Measurements from ENCODE around the gene OR2T10. TPM values are rescaled to one million over a fixed set of nuclear protein-coding genes. Genes with fewer than 3 reads are reported as not detected.

Gene OR2T10
- total RNA-seq, 4 donors from 2014 or later = not detected

DNA sequence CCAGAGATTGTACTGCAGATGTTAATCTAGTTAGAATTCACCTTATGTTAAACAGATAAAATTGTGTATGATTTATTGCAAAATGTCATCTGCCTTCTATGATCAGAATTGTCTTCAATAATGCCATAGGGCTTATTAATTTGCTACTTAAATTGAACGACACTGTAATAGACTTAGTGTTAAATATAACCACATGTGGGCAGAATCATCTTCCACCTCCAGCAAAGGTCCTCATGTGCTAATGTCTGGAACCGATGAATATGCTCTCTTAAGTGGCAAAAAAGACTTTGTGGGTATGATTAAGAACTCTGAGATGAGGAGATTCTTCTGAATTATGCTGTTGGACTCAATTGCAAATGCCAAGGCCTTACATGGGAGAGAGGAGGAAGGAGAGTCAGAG, 33.1 kb upstream of the OR2T10 start:
- no peak overlapping the region for H3K27ac ChIP-seq
- H3K4me1 ChIP-seq = no peaks in the 10 kb centered on the region
- TF ChIP-seq, protein P1, sequence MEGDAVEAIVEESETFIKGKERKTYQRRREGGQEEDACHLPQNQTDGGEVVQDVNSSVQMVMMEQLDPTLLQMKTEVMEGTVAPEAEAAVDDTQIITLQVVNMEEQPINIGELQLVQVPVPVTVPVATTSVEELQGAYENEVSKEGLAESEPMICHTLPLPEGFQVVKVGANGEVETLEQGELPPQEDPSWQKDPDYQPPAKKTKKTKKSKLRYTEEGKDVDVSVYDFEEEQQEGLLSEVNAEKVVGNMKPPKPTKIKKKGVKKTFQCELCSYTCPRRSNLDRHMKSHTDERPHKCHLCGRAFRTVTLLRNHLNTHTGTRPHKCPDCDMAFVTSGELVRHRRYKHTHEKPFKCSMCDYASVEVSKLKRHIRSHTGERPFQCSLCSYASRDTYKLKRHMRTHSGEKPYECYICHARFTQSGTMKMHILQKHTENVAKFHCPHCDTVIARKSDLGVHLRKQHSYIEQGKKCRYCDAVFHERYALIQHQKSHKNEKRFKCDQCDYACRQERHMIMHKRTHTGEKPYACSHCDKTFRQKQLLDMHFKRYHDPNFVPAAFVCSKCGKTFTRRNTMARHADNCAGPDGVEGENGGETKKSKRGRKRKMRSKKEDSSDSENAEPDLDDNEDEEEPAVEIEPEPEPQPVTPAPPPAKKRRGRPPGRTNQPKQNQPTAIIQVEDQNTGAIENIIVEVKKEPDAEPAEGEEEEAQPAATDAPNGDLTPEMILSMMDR (IDR thresholded peaks at IDR 0.05) = no peak
- TF ChIP-seq POLR2A (IDR thresholded peaks at IDR 0.05) = no peak

DNA sequence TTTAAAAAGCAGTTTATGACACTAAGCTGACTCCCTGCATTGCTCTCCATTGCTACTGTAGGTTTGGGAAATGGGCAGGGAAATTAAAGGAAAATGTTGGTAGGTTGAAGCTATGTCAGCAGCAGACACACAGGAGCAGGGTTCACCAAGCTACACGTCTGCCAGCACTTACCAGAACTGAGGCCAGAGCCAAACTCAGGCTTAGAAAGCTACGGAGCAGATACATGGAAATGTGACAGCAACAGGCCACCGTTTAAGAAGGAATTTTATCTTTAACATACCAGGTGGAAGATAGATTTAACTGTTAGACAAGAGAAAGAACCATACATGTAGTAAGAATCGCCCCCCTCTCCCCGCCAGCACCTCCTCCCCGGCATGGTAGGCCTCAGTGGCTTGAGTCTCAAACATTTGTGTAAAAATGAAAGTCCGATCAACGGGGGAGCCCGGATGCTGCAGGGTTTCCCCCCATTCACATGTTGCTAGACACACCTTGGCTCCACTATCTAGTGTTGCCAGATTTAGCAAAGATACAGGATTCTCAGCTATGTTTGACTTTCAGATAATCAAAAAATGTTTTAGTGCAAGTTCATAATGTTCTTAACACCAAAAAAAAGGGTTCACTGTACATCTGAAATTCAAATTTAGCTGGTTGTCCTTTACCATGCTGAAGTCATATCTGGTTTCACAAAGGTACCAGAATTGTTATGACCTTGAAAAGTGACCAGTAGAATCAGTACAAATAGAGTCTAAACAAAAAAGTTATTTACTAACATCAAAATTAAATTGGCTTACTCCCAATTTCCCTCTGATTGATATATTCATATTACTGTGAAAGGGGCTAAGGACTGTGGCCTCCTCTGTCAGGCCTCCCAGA, 30.7 kb upstream of the OR2T10 start:
- Histone ChIP-seq H3K4me1 (no peaks in the 10 kb centered on the region), H3K9me3 (no peaks in the 10 kb centered on the region), H3K4me3 (no peak overlapping the region), H3K36me3 (no peaks in the 10 kb centered on the region), H3K27ac (no peak overlapping the region), H3K27me3 (no peaks in the 10 kb centered on the region)
- TF ChIP-seq, protein P1 (IDR thresholded peaks at IDR 0.05) = no peak
- TF ChIP-seq POLR2A (IDR thresholded peaks at IDR 0.05) = no peak
- no peak for DNase-seq

More for the DNA sequence above, 33.1 kb upstream of the OR2T10 start:
- no peaks in the 10 kb centered on the region for H3K9me3 ChIP-seq
- no peak for DNase-seq
- H3K36me3 ChIP-seq = no peaks in the 10 kb centered on the region
- no peaks in the 10 kb centered on the region for H3K27me3 ChIP-seq
- H3K4me3 ChIP-seq = no peak overlapping the region

DNA sequence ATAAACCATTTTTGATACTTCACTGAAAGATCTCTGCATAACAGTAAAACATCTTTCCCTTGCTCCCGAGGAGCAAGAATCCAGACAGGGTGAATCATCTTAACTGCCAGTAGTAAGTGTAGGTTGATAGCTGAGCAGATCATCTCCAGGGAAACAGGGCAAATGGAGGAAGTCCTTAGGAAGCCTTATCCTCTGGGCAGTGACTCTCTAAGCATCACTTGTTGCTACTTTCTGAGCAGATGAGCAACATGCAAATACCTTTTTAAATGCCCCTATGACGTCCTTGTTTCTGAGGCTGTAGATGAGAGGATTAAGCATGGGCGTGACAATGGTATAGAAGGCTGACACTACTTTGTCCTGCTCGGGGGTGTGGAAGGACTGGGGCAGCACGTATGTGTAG, 28.5 kb upstream of the OR2T10 start:
- H3K36me3 ChIP-seq = no peaks in the 10 kb centered on the region
- DNase-seq = no peak
- no peaks in the 10 kb centered on the region for H3K4me1 ChIP-seq
- TF ChIP-seq, protein P1 (IDR thresholded peaks at IDR 0.05) = no peak
- TF ChIP-seq POLR2A (IDR thresholded peaks at IDR 0.05) = no peak
- no peaks in the 10 kb centered on the region for H3K9me3 ChIP-seq
- no peaks in the 10 kb centered on the region for H3K27me3 ChIP-seq
- no peak overlapping the region for H3K4me3 ChIP-seq
- no peak overlapping the region for H3K27ac ChIP-seq

DNA sequence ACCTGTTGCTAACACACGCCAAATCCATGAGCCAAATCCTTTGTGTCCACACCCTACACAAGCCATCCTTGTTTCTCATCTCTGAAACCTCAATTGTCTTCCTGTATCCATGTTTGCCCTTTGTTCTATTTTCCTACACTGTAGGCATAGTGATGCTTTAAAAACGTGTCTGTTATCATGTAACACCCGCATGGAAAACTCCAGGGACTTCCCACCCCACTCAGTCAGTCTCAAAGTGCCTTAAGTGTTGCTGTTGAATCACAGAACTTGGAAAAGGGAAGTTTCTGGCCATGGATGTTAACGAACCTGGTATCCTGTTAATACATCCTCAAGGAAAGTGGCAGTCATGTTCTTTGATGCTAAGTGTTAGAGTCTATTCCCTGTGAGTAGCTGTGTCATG, 27.7 kb upstream of the OR2T10 start:
- Histone ChIP-seq H3K4me1 (no peaks in the 10 kb centered on the region), H3K27ac (no peak overlapping the region), H3K27me3 (no peaks in the 10 kb centered on the region), H3K9me3 (no peaks in the 10 kb centered on the region), H3K36me3 (no peaks in the 10 kb centered on the region), H3K4me3 (no peak overlapping the region)
- TF ChIP-seq, protein P1 (IDR thresholded peaks at IDR 0.05) = no peak
- no peak for TF ChIP-seq POLR2A (IDR thresholded peaks at IDR 0.05)
- DNase-seq = no peak

DNA sequence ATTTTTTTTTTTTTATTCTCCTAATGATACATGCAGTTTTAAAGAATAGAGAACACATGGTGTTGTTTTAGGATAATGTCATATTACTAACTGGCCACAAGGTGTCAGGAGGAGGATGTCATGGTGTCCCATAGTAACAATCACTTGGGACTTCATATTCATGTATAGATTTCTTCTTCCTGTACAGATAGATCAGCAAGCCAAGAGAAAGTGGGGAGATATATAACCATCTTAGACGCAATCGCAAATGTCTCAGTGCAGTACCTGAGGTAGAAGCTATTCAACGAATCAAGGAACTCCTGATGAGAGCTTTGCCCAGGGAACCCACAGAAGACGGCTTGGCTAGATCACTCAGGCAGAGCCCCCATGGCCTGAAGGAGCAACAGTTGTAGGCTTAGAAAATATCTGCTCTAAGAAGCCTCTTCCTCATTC, 25.1 kb upstream of the OR2T10 start:
- Histone ChIP-seq H3K27me3 (no peaks in the 10 kb centered on the region), H3K4me3 (no peak overlapping the region), H3K36me3 (no peaks in the 10 kb centered on the region), H3K27ac (no peak overlapping the region), H3K4me1 (no peaks in the 10 kb centered on the region), H3K9me3 (no peaks in the 10 kb centered on the region)
- no peak for TF ChIP-seq POLR2A (IDR thresholded peaks at IDR 0.05)
- TF ChIP-seq, protein P1 (IDR thresholded peaks at IDR 0.05) = peak; percentile 45 to 84 (median 63)
- no peak for DNase-seq

Data from Peyer's patch (tissue), 4 donors.